Stimulated activated CD8-positive, alpha-beta memory T cell treated with anti-CD3 and anti-CD28 coated beads, Interleukin-2, amount 100 ng/mL, for 1 hour (primary cell): ENCODE measurements around the gene PLSCR3.

Source experiments
- DNase-seq, 2 donors: peaks; one replicate each; pipeline ENCODE4 v3.0.0-alpha.2; 2020; ENCODE audit warnings: low read depth in 2 of 2

The PLSCR3 gene

DNA sequence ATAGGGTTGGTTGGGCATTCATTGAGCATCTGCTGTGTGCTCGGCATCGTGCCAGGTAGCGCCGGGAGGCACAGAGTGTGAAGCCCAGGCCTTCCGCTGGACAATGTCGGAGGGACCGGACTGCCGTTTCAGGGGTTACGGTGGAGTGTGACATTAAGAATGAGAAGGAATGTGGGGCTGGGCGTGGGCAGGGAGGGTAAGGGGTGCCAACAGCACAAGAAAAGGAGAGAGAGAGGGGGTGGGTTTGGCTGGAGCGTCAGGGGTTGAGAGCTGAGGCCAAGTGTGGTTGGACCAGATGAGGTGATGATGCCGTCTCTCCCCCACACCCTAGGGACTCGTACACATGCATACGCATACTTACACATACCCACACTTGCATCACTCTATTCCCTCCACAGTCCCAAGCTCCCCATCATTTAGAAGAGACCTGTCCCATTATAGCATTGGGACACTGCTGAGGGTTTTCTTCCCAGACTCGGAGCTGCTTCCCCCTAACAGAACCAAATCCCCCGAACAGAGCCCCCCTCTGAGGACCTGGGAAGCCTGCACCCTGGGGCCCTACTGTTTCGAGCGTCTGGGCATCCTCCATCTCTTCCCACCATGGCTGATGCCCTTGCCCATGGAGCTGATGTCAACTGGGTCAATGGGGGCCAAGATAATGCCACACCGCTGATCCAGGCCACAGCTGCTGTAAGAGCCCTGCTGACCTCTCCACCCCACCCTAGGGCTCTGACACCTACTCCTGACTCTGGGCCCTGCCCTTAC is 45.7 kb downstream of the PLSCR3 start:
- no peak for DNase-seq

DNA sequence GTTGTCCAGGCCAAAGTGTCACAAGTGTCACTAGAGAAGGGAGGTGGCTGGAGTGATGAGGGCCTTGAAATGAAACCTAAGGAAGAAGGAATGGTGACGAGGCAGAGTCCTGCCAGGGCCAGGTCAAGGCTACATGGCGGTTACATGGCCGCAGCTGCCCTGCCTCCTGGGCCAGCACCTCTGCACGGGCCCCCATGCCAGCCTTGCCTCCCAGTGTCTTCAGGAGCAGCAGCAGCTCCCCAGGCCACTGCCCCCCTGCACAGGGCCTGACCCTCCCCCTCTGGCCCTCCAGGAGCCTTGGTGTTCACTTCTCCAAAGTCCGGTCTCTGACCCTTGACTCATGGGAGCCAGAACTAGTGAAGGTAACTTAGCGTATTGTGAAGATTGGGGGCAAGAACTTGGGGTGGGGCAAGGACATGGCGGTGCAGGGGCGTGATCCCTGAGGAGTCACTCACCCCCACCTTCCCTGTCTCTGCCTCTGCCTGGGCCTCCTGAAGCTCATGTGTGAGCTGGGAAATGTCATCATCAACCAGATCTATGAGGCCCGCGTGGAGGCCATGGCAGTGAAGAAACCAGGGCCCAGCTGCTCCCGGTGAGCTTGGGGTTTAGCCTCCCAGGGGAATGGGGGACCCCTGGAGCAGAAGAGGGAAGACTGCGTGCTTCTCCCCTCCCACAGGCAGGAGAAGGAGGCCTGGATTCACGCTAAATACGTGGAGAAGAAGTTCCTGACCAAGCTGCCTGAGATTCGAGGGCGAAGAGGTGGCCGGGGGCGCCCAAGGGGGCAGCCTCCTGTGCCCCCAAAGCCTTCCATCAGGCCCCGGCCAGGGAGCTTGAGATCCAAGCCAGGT is 46.5 kb downstream of the PLSCR3 start:
- DNase-seq = no peak

DNA sequence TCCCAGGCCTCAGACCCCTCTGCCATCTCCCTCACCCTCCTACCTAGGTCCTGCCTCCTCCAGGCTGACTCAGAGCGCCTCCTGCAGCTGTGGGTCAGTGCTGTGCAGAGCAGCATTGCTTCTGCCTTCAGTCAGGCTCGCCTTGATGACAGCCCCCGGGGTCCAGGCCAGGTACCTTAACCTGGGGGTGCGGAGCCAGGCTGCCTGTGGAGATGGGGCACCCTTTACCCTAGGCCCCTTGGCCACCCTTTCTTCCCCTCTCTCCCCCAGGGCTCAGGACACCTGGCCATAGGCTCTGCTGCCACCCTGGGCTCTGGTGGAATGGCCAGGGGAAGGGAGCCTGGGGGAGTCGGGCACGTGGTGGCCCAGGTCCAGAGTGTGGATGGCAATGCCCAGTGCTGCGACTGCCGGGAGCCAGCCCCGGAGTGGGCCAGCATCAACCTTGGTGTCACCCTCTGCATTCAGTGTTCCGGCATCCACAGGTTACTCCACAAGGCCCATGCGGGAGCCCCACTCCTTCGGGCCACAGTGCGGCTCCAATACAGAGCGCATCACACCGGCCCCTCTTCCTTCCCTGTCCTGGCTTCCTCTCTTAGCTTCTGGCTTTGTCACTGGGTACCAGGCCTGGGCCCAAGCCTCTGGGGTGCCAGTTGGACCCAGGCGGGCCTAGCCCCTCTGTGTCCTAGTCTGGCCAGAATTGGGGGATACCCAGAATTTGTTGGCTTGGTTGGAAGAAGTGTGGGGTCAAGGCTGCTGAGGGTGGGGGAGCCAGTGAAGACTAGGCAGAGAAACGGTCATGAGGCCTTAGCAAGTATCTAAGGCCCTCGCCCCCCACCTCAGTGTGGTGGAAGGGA is 47.3 kb downstream of the PLSCR3 start:
- DNase-seq = no peak

DNA sequence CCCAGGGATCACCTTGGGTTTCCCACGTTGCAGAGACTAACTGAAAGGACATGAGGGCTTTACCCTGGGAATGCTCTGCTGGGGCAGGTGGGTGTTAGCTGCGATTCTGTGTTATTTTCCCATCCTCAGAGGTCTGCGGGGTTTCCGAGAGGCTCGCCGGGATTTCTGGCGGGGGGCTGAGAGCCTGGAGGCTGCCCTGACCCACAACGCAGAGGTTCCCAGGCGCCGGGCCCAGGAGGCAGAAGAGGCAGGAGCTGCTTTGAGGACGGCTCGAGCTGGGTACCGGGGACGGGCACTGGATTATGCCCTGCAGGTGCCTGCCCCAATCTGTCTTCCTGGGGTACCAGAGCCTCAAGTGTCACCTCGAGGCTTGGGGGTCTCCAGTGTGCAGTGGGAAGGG is 51.1 kb downstream of the PLSCR3 start:
- no peak for DNase-seq

DNA sequence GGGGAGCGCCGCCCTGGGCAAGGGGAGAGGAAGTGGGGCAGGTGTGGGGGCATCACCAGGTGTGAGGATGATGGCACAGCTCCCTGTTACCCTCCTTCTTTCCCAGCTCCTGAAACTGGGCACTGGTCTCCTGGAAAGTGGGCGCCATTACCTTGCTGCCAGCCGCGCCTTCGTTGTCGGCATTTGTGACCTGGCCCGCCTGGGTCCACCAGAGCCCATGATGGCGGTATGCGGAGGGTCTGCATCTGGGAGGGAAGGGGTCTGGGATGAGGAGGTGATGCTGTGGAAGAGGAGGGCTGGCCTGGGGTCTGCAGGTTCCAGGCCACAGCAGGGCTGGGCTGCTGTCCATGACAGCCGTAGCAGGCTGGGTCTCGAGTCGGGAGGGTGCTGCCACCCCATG is 52.5 kb downstream of the PLSCR3 start:
- DNase-seq = no peak

DNA sequence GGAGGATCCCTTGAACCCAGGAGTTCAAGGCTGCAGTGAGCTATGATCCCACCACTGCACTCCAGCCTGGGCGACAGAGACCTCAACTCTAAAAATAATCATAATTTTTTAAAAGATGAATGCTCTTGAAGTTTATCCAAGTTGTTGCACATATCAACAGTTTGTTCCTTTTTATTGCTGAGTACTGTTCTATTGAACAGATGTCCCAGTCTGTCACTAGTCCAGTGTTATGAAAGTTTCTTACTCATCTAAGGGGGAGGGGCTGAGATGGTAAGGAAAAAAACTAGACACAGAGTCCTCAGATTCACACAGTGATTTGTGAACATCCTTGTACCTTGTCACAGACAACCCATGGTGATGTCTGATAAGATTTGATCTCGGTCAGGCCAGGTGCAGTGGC is 54.1 kb downstream of the PLSCR3 start:
- DNase-seq = no peak
